Measurements from ENCODE around the gene RELN.
"Not testable (repeated sequence)": the region's sequence is repeated elsewhere in the genome, so short reads cannot be mapped to it uniquely, and the experiment has no call there.

Gene RELN

DNA sequence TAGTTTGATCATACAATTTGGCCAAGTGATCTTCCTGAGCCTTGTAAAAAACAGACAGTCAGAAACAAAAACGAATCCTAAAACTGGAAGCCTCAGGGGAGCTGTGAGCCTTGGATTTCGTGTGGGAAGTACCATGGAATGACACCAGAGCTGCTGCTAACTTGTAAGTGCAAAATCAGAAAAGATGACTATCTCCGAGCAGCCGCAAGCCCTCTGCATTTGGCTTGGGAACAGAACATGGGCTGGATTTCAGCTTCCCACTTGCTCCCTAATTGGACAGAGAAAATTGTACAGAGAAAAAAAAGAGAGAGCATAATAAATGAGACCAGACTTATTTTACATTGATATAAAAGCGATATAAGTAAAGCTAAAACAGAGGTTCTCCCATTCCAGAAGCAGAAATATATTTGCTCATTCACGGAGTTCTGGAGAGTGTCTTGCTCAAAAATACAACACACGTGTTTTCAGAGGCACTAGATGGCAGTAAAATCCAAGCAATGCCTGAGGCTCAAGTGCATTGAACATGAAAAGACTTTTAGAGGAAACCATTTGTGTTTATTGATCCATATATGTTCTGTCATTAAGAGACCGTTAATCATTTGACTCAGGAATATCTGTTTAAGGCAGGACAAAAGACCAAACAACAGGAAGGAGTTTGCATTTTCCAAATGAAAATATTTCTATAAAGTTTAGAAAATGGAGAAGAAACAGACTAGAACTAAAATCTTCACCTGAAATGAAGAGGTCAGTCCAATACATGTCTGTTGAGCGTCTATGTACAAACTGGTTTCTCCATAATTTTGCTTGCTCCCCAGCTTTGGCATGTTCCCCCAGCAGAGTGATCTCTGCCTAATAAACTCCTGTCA lies 465.2 kb downstream of the RELN start:
- DNase-seq (ENCODE audit: low read depth in 1 of 2, low spot score in 1 of 2): no peak

DNA sequence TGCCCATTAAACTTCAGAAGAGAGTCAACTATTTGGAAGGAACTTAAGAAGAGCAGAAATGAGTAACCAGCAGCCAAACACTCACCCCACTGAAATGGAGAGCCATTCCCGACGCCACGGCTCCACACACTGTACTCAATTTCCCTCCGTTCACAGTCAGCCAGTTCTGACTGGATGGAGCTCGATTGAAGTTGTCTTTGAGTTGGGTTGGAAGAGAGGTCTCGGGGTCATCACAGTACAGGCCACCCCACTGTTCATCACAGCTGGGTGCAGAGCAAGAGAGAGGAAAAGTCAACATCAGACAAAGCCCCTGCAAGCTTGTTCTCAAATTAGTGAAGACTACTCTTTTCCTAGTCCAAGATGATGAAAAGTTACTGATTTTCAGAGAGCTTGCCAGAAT lies 467.5 kb downstream of the RELN start:
- DNase-seq (ENCODE audit: low read depth in 1 of 2, low spot score in 1 of 2): no peak

DNA sequence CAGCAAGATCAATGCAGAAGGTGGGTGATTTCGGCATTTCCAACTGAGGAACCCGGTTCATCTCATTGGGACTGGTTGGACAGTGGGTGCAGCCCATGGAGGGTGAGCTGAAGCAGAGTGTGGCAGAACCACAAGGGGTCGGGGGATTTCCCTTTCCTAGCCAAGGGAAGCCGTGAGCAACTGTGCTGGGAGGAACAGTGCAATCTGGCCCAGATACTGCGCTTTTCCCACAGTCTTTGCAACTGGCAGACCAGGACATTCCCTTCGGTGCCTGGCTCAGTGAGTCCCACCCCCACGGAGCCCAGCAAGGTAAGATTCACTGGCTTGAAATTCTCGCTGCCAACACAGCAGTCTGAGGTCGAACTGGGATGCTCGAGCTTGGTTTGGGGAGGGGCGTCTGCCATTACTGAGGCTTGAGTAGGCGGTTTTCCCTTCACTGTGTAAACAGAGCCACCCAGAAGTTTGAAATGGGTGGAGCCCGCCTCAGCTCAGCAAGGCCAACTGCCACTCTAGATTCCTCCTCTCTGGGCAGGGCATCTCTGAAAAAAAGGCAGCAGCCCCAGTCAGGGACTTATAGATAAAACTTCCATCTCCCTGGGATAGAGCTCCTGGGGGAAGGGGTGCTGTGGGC lies 484.8 kb downstream of the RELN start:
- DNase-seq (ENCODE audit: low read depth in 1 of 2, low spot score in 1 of 2): no peak

DNA sequence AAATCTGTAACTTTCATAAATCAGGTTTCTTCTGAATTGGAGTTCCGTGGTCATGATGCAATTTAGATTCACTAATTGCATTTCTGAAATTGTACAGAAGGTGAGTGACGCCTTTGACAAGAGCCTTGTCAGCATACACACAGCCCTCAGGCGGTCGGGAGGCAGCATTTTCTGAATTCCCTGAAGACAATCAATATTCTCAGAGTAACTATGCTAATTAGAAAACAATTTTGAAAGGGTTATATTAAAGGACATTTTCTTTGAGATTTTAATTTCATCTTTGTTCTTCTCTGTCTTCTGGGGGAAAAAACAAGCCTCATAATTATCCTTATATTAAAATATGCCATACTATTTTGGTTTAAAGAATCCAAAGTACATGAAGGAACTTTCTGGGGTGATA lies 488.3 kb downstream of the RELN start:
- no peak for DNase-seq (ENCODE audit: low read depth in 1 of 2, low spot score in 1 of 2)

DNA sequence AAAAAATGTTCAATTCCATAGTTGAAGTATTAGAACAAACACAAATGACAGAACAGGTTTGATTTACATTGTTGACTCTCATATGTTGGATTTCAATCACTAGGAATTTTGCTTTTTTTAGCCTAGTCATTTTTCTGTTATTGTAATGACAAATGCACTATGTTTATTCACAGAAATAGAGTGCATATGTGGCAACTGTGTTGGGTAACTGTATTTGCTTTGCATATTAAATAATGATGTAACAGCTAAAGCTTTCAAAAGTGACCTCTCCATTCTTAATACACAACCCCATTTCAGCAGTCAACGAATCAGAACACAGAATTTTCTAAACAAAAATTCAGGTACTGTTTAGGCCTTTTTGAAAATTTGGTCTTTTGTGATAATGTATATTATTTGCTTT lies 489.5 kb downstream of the RELN start:
- no peak for DNase-seq (ENCODE audit: low read depth in 1 of 2, low spot score in 1 of 2)

DNA sequence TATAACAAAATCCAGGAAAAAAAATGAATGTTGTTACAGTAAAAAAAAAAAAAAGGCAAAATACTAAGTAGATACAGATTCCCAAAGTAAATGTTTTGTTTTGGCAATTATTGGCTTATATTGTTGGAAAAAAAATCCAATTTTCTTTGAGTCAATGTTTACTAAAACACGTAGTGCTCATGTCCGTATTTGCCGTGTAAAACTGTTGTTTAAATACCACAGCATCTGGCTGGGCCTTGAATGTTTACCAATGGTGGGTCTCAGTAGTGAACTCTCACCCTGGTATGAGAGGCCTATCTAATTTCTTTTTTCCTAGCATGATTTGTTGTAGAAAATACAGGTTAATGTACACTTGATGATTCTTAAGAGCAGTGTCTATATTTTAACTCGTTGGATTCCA lies 502.0 kb downstream of the RELN start:
- DNase-seq (ENCODE audit: low read depth in 1 of 2, low spot score in 1 of 2): no peak

DNA sequence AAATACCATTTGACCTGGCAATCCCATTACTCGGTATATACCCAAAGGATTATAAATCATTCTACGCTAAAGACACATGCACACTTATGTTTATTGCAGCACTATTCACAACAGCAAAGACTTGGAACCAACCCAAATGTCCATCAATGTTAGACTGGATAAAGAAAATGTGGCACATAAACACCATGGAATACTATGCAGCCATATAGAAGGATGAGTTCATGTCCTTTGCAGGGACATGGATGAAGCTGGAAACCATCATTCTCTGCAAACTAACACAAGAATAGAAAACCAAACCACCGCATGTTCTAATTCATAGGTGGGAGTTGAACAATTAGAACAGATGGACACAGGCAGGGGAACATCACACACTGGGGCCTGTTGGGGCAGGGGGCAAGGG lies 502.6 kb downstream of the RELN start:
- DNase-seq (ENCODE audit: low read depth in 1 of 2, low spot score in 1 of 2): not testable (repeated sequence)

DNA sequence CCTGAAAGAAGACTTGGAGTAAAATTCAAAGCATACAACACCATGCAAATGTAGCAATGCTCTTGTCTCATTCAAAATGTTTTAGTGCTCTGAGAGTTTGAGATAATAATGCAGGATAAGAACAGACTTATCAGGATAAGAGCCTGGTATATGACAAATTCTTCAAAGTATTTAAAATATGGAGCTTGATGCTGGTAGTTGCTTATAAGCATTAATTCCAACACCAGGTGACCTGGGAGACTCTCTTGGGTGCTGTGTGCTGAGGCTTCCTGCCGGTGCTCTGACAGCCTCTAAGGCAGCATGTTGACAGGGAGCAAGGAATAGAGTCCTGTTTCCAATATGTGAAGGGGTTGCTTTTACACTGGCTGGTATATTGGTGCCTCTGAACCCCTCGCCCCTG lies 508.7 kb downstream of the RELN start:
- no peak for DNase-seq (ENCODE audit: low read depth in 1 of 2, low spot score in 1 of 2)

DNA sequence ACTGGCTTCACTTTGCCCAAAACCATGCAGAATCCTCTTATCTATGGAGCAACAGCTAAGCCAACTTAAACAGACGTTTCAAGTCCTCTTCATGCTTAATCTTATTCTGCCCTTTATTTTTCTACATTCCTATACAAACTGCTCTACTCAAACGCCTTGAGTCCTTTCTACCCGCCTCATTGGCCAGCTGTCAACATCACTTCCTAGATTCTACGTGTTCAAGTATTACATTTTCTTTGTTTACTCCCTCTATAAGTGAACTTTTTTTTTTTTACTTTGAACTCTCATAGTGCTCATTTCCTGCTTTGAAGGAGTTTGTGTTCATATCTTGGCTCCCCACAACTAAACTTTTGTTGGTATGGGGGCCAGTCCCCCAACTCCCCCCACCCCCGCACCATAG lies 514.5 kb downstream of the RELN start:
- no peak for DNase-seq (ENCODE audit: low read depth in 1 of 2, low spot score in 1 of 2)

DNA sequence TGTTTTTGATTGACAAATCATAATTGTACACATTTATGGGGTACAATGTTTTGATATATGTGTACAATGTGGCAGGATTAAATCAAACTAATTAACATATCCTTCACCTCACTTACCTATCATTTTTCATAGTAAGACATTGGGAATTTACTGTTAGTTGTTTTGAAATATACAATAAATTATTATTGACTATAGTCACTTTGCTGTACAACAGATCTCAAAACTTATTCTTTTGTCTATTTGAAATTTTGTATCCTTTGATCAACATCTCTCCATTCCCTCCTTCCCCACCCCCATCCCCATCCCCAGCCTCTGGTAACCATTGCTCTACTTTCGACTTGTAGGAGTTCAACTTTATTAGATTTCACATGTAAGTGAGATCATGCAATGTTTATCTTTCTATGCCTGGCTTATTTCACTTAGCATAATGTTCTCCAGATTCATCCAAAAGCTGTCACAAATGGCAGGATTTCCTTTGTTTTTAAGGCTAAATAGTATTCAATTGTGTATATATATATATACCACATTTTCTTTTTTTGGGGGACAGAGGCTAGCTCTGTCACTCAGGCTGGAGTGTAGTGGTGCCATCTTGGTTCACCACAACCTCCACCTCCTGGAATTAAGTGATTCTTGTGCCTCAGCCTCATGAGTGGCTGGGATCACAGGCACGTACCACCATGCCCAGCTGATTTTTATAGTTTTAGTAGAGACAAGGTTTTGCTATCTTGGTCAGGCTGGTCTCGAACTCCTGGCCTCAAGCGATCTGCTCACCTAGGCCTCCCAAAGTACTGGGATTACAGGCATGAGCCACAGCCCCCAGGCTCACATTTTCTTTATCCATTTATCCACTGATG lies 520.1 kb downstream of the RELN start:
- DNase-seq (ENCODE audit: low read depth in 1 of 2, low spot score in 1 of 2): no peak

DNA sequence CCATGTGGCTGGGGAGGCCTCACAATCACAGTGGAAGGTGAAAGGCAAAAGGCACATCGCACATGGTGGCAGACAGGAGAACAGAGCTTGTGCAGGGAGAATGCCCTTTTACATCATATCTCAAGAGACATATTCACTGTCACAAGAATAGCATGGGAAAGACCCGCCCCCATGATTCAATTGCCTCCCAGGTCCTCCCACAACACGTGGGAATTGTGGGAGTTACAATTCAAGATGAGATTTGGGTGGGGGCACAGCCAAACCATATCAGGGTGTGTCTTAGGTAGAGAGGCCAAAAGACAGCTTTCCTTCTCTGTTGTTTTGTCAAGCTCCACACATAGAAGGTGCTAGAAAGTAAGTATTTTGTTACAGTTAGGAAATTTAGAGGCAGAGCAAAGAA lies 522.6 kb downstream of the RELN start:
- no peak for DNase-seq (ENCODE audit: low read depth in 1 of 2, low spot score in 1 of 2)

DNA sequence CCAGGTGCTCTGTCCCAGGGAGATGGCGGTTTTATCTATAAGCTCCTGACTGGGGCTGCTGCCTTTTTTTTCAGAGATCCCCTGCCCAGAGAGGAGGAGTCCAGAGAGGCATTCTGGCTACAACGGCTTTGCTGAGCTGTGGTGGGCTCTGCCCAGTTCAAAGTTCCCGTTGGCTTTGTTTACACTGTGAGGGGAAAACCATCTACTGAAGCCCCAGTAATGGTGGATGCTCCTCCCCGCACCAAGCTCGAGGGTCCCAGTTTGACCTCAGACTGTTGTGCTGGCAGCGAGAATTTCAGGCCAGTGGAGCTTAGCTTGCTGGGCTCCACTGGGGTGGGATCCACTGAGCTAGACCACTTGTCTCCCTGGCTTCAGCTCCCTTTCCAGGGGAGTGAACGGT lies 527.1 kb downstream of the RELN start:
- DNase-seq (ENCODE audit: low read depth in 1 of 2, low spot score in 1 of 2): no peak

DNA sequence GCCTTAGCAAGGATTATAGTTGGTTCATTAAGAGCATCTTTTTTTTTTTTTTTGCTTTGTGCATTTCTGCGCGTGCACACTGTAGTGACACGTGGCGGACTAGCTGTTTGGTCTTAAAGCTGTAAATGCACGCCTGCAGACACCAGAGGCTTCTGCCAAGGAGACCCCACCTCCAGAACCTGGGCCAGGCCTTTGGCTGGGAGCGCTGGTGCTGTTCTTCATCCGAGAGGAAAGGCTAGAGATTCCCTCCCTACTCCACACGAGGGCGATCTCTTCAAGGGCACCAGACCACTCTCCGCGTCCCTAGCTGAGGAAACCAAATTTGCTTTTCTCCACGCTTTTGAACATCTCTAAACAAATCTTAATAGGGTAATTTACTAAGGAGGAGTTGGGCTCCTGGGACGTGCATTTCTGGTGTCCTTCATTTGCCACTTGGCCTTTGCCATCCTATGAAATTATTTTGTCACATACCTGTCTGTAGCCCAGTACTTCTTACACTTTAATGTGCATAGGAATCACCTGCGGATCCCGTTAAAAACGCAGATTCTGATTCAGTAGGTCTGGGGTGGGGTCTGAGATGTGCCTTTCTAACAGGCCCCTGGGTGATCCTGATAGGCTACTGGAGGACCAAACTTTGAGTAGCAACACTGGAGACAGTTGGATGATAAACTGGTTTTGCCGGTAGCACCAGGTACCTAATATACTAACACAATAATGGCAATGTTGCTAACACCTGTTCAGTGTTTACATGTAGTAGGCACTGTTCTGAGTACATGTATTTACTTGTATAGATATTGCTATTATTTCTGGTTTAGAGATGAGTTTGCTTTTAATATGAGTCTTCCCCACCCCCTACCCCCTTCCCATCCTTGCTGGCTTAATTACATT lies 542.1 kb downstream of the RELN start:
- DNase-seq (ENCODE audit: low read depth in 1 of 2, low spot score in 1 of 2): no peak

DNA sequence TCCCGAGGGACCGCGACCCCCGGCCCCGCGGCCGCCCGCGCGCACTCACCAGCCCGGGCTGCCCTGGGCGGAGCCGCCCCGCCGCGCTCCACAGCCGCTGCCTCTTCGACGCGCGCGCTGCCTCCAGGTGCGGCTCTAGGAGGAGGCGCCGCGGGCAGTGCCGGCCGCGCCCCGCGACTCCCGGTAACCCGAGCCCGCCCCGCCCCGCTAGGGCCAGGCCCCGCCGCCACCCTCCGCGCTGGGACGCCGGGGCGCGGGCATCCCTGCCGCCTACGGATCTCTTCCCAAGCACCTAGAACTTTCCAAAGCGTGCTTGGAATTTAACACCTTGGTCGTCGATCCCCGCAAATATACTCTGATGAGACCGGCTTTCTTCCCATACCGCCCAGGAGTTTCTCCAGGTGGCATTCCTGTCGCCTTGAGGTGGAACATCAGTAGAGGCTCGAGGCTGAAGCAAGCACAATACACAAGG lies 543.4 kb downstream of the RELN start, which contains the start of gene SLC26A5:
TSS of gene SLC26A5 (minus strand) at position 159 of the 472 bp plus-strand sequence. CDS start 24,693 bp downstream, outside the sequence.
- no peak for DNase-seq (ENCODE audit: low read depth in 1 of 2, low spot score in 1 of 2)

DNA sequence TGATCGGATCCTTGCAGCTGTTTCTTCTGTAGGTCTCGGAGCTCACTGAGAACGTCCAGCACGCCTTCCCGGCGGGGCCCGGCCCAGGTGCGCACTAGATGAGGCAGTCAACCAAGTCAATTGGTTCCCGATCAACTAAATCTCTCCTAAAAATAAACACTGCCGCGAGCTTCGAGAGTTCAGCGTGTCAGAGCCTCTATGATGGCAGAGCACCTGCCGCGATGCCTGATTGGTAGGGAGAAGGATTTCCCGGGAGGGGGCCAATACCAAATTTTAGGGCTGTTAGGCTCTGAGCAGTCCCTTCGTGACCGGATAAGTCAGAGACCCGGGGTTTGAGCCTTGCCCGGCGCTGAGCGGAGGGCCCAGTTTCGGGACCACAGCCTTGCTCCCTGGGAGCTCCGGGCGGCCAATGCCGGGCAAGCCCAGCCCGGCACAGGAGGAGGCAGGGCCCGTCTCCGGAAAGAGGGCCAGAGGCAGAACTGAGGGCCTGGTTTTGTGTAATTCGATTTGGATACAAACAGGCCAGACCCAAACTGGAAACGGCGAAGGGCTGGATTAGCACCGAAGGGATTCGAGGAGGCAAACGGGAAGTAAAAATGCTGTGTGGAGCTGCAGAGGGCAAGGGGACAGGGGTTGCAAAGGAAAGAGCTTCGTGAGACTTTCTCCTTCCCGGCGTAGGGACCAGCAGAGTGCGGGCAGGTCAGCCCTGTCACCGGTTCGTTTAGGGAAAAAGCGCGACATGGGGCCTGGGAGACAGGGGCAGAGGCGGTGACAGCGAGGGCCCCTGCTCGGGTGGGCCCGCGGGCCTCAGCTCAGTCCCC lies 544.0 kb downstream of the RELN start:
- DNase-seq (ENCODE audit: low read depth in 1 of 2, low spot score in 1 of 2): no peak

DNA sequence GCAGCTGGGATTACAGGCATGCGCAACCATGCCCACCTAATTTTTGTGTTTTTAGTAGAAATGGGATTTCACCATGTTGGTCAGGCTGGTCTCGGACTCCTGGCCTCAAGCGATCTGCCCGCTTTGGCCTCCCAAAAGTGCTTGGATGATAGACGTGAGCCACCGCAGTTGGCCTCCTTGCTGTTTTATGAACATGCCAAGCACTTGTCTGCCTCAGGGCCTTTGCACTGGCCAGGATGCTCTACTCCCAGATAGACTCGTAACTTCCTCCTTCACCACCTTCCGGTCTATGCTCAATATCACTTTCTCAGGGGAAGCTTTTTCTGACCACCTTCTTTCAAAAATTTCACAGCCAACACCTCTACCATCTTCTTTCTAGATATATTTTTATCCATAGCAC lies 549.8 kb downstream of the RELN start:
- no peak for DNase-seq (ENCODE audit: low read depth in 1 of 2, low spot score in 1 of 2)

DNA sequence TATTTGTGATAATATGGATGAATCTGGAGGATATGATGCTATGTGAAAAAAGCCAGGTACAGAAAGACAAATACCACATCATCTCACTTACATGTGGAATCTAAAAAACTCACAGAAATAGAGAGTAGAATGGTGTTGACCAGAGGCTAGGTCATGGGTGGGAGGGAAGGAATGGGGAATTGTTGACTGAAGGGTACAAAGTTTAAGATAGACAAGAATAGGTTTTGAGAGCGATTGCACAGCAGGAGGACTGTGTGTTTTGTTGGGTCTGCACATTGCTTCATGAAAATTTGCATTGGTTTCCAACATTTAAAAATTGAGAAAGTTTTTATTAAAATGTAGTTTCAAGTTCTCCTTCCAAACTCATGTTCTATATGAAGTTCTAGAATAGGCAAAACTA lies 551.8 kb downstream of the RELN start:
- DNase-seq (ENCODE audit: low read depth in 1 of 2, low spot score in 1 of 2): no peak

DNA sequence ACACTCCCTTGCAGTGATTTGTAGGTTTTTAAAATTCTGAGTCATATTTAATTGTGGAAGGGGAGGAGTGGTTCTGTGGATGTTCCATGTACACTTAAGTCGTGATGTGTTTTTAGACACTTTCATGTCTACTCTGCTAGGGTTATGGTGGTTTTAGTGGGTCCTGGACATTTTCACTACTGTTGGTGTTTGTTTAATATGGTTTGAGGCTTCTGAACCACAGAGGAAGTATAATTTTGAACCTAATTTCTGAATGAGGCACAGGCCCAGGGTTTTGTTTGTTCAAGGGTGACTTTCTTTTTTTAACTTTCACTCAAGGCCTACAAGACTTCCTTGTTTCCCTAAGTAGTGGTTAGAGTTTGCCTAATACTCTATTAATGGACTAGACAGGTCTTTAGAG lies 556.7 kb downstream of the RELN start:
- no peak for DNase-seq (ENCODE audit: low read depth in 1 of 2, low spot score in 1 of 2)

DNA sequence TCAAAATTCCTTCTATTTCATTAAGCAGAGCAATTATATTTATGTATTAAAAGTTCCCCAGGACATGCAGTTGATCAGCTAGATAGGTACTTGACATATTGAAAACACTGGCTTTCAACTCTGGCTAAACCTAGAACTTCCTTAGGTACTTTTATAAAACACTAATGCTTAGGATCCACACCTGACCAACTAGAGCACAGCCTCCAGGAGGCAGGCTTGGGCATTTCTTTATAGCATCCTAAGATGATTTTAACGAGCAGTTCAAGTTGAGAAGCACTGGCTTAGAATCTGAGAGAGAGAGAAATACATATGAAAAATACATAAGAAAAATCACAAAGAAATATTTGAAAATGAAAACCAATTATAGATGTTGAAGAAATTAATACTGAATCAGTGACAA lies 564.3 kb downstream of the RELN start:
- no peak for DNase-seq (ENCODE audit: low read depth in 1 of 2, low spot score in 1 of 2)
